Spleen (tissue), 7 donors: Measurements from ENCODE around the gene BACH2.

Experiments used
- POLR2AphosphoS5 ChIP-seq, 3 donors: sonication (generic); formaldehyde crosslinking; IDR thresholded peaks; one replicate each; pipeline ENCODE4 v1.5.1; 2017; ENCODE audit warnings: antibody characterized with exemption in 3 of 3
- TF ChIP-seq, protein P1 (sequence below), 11 experiments: fragments of 200-600 bp in 7 of 11; fragments of 450-650 bp in 4 of 11; sonication (generic) in 4 of 11; IDR thresholded peaks in 8 of 11; conservative IDR thresholded peaks in 3 of 11; 1 replicate in 7 of 11; 2 replicates in 4 of 11; pipeline versions ENCODE4 v1.4.0 to v1.8.0; 2016 to 2021; ENCODE audit warnings: antibody characterized with exemption in 11 of 11, inconsistent platforms in 4 of 11, mild to moderate bottlenecking in 1 of 11
- donor health status: DM: no; HTN: no; CAD: no; lungs with moderate emphysema.
- donor health status: DM: no; HTN: no; CAD: no.
- donor health status: DM: no; HTN: no; CAD: no.

DNA sequence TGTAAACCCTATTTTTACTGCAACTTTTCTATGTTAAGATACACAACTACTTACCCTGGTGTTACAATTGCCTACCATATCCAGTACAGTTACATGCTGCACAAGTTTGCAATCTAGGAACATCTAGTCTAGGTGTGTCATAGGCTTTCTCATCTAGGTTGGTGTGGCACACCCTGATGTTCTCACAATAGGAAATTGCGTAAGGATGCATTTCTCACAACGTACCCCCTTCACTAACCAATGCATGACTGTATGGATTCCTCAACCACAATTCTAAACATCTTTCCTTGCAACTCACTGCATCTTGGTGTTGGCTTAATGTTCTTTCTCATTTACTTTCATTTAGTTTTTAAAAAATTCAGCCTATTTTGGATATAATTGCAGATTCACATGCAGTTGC lies 370.8 kb downstream of the BACH2 start:
- TF ChIP-seq, protein P1, sequence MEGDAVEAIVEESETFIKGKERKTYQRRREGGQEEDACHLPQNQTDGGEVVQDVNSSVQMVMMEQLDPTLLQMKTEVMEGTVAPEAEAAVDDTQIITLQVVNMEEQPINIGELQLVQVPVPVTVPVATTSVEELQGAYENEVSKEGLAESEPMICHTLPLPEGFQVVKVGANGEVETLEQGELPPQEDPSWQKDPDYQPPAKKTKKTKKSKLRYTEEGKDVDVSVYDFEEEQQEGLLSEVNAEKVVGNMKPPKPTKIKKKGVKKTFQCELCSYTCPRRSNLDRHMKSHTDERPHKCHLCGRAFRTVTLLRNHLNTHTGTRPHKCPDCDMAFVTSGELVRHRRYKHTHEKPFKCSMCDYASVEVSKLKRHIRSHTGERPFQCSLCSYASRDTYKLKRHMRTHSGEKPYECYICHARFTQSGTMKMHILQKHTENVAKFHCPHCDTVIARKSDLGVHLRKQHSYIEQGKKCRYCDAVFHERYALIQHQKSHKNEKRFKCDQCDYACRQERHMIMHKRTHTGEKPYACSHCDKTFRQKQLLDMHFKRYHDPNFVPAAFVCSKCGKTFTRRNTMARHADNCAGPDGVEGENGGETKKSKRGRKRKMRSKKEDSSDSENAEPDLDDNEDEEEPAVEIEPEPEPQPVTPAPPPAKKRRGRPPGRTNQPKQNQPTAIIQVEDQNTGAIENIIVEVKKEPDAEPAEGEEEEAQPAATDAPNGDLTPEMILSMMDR (IDR thresholded peaks at IDR 0.05 in 8 of 11, conservative IDR thresholded peaks at IDR 0.05 in 3 of 11), result no peak
- TF ChIP-seq POLR2AphosphoS5 (IDR thresholded peaks at IDR 0.05), result no peak
